Measurements from ENCODE around the gene DOCK7. TPM values are rescaled to one million over a fixed set of nuclear protein-coding genes. Genes with fewer than 3 reads are reported as not detected.

DOCK7 gene
- total RNA-seq, 1 experiment from 2014 or later = 57.2 TPM

DNA sequence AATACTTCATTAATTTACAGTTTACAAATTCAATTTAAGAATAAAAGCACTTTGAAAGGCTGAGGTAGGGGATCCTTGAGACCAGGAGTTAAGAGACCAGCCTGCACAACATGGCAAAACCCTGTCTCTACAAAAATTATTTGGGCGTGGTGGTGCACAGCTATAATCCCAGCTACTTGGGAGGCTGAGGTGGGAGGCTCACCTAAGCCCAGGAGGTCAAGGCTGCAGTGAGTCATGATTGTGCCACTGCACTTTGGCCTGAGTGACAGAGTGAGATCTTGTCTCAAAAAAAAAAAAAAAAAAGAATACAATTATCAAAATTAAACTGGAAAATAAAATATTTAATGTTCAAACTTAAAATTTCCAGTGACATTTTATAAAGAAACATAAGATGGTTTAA is 179.2 kb downstream of the DOCK7 start:
- Histone ChIP-seq H3K27me3 (ENCODE audit: control insufficient read depth, insufficient read depth, low read length) (no peaks in the 10 kb centered on the region), H3K9me3 (ENCODE audit: control insufficient read depth, insufficient read depth, low read depth, low read length) (no peaks in the 10 kb centered on the region), H3K36me3 (ENCODE audit: control insufficient read depth, insufficient read depth, low read length) (peaks cover 7% of the 10 kb centered on the region), H3K4me3 (ENCODE audit: low read depth in 2 of 2, low read length in 2 of 2) (no peak overlapping the region), H3K4me1 (ENCODE audit: control insufficient read depth, insufficient read depth, low read length) (no peaks in the 10 kb centered on the region), H3K27ac (ENCODE audit: low read length) (no peak overlapping the region)
- no peak for DNase-seq (ENCODE audit: low read depth, low spot score)
- BruUV-seq (replicated peaks) = no TSS peak
- ChIA-PET CTCF (no interaction called here), POLR2A (no interaction called here)
- TF ChIP-seq, protein P1, sequence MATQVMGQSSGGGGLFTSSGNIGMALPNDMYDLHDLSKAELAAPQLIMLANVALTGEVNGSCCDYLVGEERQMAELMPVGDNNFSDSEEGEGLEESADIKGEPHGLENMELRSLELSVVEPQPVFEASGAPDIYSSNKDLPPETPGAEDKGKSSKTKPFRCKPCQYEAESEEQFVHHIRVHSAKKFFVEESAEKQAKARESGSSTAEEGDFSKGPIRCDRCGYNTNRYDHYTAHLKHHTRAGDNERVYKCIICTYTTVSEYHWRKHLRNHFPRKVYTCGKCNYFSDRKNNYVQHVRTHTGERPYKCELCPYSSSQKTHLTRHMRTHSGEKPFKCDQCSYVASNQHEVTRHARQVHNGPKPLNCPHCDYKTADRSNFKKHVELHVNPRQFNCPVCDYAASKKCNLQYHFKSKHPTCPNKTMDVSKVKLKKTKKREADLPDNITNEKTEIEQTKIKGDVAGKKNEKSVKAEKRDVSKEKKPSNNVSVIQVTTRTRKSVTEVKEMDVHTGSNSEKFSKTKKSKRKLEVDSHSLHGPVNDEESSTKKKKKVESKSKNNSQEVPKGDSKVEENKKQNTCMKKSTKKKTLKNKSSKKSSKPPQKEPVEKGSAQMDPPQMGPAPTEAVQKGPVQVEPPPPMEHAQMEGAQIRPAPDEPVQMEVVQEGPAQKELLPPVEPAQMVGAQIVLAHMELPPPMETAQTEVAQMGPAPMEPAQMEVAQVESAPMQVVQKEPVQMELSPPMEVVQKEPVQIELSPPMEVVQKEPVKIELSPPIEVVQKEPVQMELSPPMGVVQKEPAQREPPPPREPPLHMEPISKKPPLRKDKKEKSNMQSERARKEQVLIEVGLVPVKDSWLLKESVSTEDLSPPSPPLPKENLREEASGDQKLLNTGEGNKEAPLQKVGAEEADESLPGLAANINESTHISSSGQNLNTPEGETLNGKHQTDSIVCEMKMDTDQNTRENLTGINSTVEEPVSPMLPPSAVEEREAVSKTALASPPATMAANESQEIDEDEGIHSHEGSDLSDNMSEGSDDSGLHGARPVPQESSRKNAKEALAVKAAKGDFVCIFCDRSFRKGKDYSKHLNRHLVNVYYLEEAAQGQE (IDR thresholded peaks at IDR 0.05; ENCODE audit: insufficient read depth in 1 of 2, low read depth in 2 of 2, low read length in 1 of 2) = no peak
- TF ChIP-seq, protein P2, sequence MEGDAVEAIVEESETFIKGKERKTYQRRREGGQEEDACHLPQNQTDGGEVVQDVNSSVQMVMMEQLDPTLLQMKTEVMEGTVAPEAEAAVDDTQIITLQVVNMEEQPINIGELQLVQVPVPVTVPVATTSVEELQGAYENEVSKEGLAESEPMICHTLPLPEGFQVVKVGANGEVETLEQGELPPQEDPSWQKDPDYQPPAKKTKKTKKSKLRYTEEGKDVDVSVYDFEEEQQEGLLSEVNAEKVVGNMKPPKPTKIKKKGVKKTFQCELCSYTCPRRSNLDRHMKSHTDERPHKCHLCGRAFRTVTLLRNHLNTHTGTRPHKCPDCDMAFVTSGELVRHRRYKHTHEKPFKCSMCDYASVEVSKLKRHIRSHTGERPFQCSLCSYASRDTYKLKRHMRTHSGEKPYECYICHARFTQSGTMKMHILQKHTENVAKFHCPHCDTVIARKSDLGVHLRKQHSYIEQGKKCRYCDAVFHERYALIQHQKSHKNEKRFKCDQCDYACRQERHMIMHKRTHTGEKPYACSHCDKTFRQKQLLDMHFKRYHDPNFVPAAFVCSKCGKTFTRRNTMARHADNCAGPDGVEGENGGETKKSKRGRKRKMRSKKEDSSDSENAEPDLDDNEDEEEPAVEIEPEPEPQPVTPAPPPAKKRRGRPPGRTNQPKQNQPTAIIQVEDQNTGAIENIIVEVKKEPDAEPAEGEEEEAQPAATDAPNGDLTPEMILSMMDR (IDR thresholded peaks at IDR 0.05) = no peak
- TF ChIP-seq SIN3A (IDR thresholded peaks at IDR 0.05; ENCODE audit: borderline replicate concordance, insufficient read depth, low read depth, low read length) (no peak), POLR2AphosphoS5 (IDR thresholded peaks at IDR 0.05; ENCODE audit: low read depth, low read length) (no peak), TCF7L2 (IDR thresholded peaks at IDR 0.05; ENCODE audit: low read depth, low read length) (no peak)
- no peak for ATAC-seq
- in situ Hi-C loops (cut with HindIII; ENCODE audit: low pct_unique_long_range_greater_than_20kb, low sequenced_read_pairs) = no loop called here
- intact Hi-C loops (cut with micrococcal nuclease; ENCODE audit: unreplicated experiment) = loop anchor here (2.0 kb wide), 1 partner anchor 232 kb away; no protein-coding TSS in a partner anchor

DNA sequence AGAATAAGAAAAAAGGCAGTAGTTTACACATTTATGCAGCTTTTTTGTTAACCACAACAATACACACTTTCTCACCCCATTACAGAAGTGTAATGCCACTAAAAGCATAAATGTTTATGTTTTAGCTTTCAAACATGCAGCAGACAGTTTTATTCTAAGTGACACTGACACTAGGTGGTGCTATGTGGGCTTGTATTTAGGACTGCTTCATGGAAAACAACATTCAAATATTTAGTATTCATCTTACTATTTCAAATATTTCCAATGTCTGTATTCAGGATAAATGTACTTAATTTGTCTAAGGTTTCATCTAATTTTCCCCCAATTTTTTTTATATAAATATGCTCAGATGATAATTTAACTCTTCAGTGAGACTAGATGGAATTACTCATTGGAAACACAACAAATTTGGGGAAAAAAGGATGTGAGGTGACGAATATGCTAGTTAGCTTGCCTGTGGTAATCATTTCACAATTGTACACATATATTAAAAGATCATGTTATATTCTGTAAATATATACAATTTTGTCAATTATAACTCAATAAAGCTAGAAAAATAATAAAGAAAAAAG is 179.9 kb downstream of the DOCK7 start:
- Histone ChIP-seq H3K4me3 (ENCODE audit: low read depth in 2 of 2, low read length in 2 of 2) (no peak overlapping the region), H3K9me3 (ENCODE audit: control insufficient read depth, insufficient read depth, low read depth, low read length) (no peaks in the 10 kb centered on the region), H3K27me3 (ENCODE audit: control insufficient read depth, insufficient read depth, low read length) (no peaks in the 10 kb centered on the region), H3K4me1 (ENCODE audit: control insufficient read depth, insufficient read depth, low read length) (no peaks in the 10 kb centered on the region), H3K36me3 (ENCODE audit: control insufficient read depth, insufficient read depth, low read length) (peaks cover 7% of the 10 kb centered on the region), H3K27ac (ENCODE audit: low read length) (no peak overlapping the region)
- no TSS peak for BruUV-seq (replicated peaks)
- in situ Hi-C loops (cut with HindIII; ENCODE audit: low pct_unique_long_range_greater_than_20kb, low sequenced_read_pairs) (no loop called here), intact Hi-C loops (cut with micrococcal nuclease; ENCODE audit: unreplicated experiment) (loop anchor here (2.0 kb wide), 1 partner anchor 233 kb away; no protein-coding TSS in a partner anchor)
- CTCF ChIA-PET = interaction anchor here (0.6 to 1.8 kb wide), 2 partner anchors 88 to 238 kb away, joined by 3 to 7 read pairs; no protein-coding TSS in a partner anchor
- POLR2A ChIA-PET = interaction anchor here (0.6 kb wide), 2 partner anchors 380 to 688 kb away, joined by 6 to 7 read pairs; no protein-coding TSS in a partner anchor
- DNase-seq (ENCODE audit: low read depth, low spot score) (peak; percentile 18), ATAC-seq (no peak)
- TF ChIP-seq, protein P1 (IDR thresholded peaks at IDR 0.05; ENCODE audit: insufficient read depth in 1 of 2, low read depth in 2 of 2, low read length in 1 of 2) = no peak
- no peak for TF ChIP-seq TCF7L2 (IDR thresholded peaks at IDR 0.05; ENCODE audit: low read depth, low read length)
- TF ChIP-seq, protein P2 (IDR thresholded peaks at IDR 0.05) = peak; percentile 69; the same call in 1 of the 2 replicates
